K562 (cell line): Measurements from ENCODE around the gene SHISA7. TPM values are rescaled to one million over a fixed set of nuclear protein-coding genes. Genes with fewer than 3 reads are reported as not detected.

Source experiments
- BMI1 ChIP-seq: fragments of 150-350 bp; IDR thresholded peaks from 2 replicates; pipeline ENCODE4 v1.6.1; 2014; ENCODE audit warnings: low read length
- CHD1 ChIP-seq: fragments of 200-600 bp; sonication (generic); IDR thresholded peaks from one replicate; pipeline ENCODE4 v1.6.1; 2012; ENCODE audit warnings: mild to moderate bottlenecking, moderate library complexity, low read length, inconsistent platforms
- CHD4 ChIP-seq: fragments of 200-600 bp; sonication (generic); IDR thresholded peaks from 3 replicates; pipeline ENCODE4 v1.6.1; 2012; ENCODE audit warnings: low read depth, mild to moderate bottlenecking, mixed read lengths, low read length, inconsistent platforms; ENCODE audit not compliant: insufficient read depth, insufficient replicate concordance, poor library complexity, severe bottlenecking
- FOXA1 ChIP-seq: fragments of 450-650 bp; IDR thresholded peaks from 2 replicates; pipeline ENCODE4 v1.6.1; 2016; ENCODE audit warnings: mild to moderate bottlenecking, borderline replicate concordance
- FOXK2 ChIP-seq, 2 experiments: fragments of 450-650 bp; IDR thresholded peaks in 1 of 2; conservative IDR thresholded peaks in 1 of 2; 2 replicates each; pipeline ENCODE4 v1.6.1; 2016; ENCODE audit warnings: low read depth in 2 of 2, mild to moderate bottlenecking in 1 of 2
- GATAD2B ChIP-seq: fragments of 450-650 bp; IDR thresholded peaks from 2 replicates; pipeline ENCODE4 v1.6.1; 2017; ENCODE audit warnings: mild to moderate bottlenecking, borderline replicate concordance
- HDAC2 ChIP-seq: fragments of 450-650 bp; IDR thresholded peaks from 2 replicates; pipeline ENCODE4 v1.6.1; 2016; ENCODE audit warnings: mild to moderate bottlenecking
- HNRNPL ChIP-seq: fragments of 200-400 bp; formaldehyde crosslinking; IDR thresholded peaks from 2 replicates; pipeline ENCODE4 v1.6.1; 2017; ENCODE audit warnings: low read depth, mild to moderate bottlenecking, low read length
- KLF10 ChIP-seq: fragments of 250-450 bp; sonication (Bioruptor Pico); IDR thresholded peaks from 2 replicates; pipeline ENCODE4 v1.6.1; 2021; ENCODE audit warnings: matching md5 sums
- MXI1 ChIP-seq: IDR thresholded peaks from 2 replicates; pipeline ENCODE4 v1.6.1; 2011; ENCODE audit warnings: low read depth, mild to moderate bottlenecking, improper control_type of control experiment, low read length
- RAD51 ChIP-seq: fragments of 450-650 bp; IDR thresholded peaks from 2 replicates; pipeline ENCODE4 v1.7.1; 2016; ENCODE audit warnings: low read depth, mild to moderate bottlenecking, borderline replicate concordance
- SMAD3 ChIP-seq: fragments of 450-650 bp; formaldehyde crosslinking; conservative IDR thresholded peaks from 2 replicates; pipeline ENCODE4 v1.4.0; 2020; ENCODE audit warnings: mild to moderate bottlenecking
- STAT5B ChIP-seq: fragments of 250-450 bp; sonication (Bioruptor Pico); IDR thresholded peaks from 2 replicates; pipeline ENCODE4 v1.8.0; 2021; ENCODE audit warnings: mild to moderate bottlenecking, inconsistent platforms
- TAF9B ChIP-seq: fragments of 450-650 bp; IDR thresholded peaks from 2 replicates; pipeline ENCODE4 v1.6.1; 2018; ENCODE audit warnings: mild to moderate bottlenecking; ENCODE audit not compliant: partially characterized antibody
- TEAD4 ChIP-seq, 2 experiments: sonication (generic) in 1 of 2; formaldehyde crosslinking in 1 of 2; IDR thresholded peaks; 2 replicates each; pipeline versions ENCODE4 v1.6.1 to v1.8.0; 2012 to 2022; ENCODE audit warnings: borderline replicate concordance in 1 of 2, inconsistent platforms in 1 of 2, low read length in 1 of 2, mild to moderate bottlenecking in 1 of 2, missing genetic modification reagents in 1 of 2
- ZC3H4 ChIP-seq: sonication (generic); formaldehyde crosslinking; IDR thresholded peaks from 2 replicates; pipeline ENCODE4 v1.9.0; 2021; ENCODE audit warnings: missing genetic modification reagents, borderline replicate concordance
- ZFP36 ChIP-seq: fragments of 150-350 bp; IDR thresholded peaks from 2 replicates; pipeline ENCODE4 v1.6.1; 2018; ENCODE audit warnings: low read length, low read depth; ENCODE audit not compliant: partially characterized antibody
- ZNF174 ChIP-seq: fragments of 250-450 bp; sonication (Bioruptor Pico); IDR thresholded peaks from 2 replicates; pipeline ENCODE4 v1.4.0; 2020; ENCODE audit warnings: mild to moderate bottlenecking
- ZNF263 ChIP-seq: sonication (generic); formaldehyde crosslinking; IDR thresholded peaks from 2 replicates; pipeline ENCODE4 v1.8.0; 2022; ENCODE audit warnings: mild to moderate bottlenecking, missing genetic modification reagents, borderline replicate concordance
- ZNF668 ChIP-seq: fragments of 250-450 bp; sonication (Bioruptor Pico); IDR thresholded peaks from 2 replicates; pipeline ENCODE4 v1.8.0; 2022; ENCODE audit warnings: mild to moderate bottlenecking, inconsistent platforms
- polyA plus RNA-seq, 8 experiments: library from polyadenylated mRNA; depleted of rRNA in 4 of 8; stranded (reverse) in 5 of 8; unstranded in 3 of 8; fragments of >200 nt; fragmentation: Nextera tagmentation in 2 of 8; fragmentation: Illumina TruSeq in 1 of 8; extraction: Ambion mirVana in 2 of 8; extraction: Trizol in 1 of 8; gene quantifications; 2 replicates each; pipeline versions ENCODE4 v1.2.1 to v1.2.3, GENCODE V29; 2011 to 2014; ENCODE audit warnings: inconsistent platforms in 1 of 8, missing spikeins in 1 of 8
- total RNA-seq, 7 experiments: library from RNA; depleted of rRNA in 6 of 7; stranded (reverse); fragments of >200 nt in 6 of 7; fragmentation: Illumina TruSeq in 2 of 7; extraction: Trizol in 2 of 7; gene quantifications; 2 replicates each; pipeline versions ENCODE4 v1.2.1 to v1.2.3, GENCODE V29; 2011 to 2021; ENCODE audit warnings: low replicate concordance in 1 of 7
- TF ChIP-seq, protein P1 (sequence below): fragments of 450-650 bp; IDR thresholded peaks from 2 replicates; pipeline ENCODE4 v1.6.1; 2016; ENCODE audit warnings: missing biosample characterization, missing genetic modification characterization
- TF ChIP-seq, protein P2 (sequence below), 2 experiments: fragments of 450-650 bp in 1 of 2; sonication (generic) in 1 of 2; formaldehyde crosslinking; conservative IDR thresholded peaks; 2 replicates each; pipeline versions ENCODE4 v1.4.0 to v1.8.1; 2020 to 2022; ENCODE audit warnings: mild to moderate bottlenecking in 1 of 2, missing genetic modification reagents in 1 of 2
- TF ChIP-seq, protein P3 (sequence below): fragments of 250-450 bp; sonication (Bioruptor Pico); IDR thresholded peaks from 2 replicates; pipeline ENCODE4 v1.8.0; 2022; ENCODE audit warnings: moderate library complexity, mild to moderate bottlenecking, inconsistent platforms
- TF ChIP-seq, protein P4 (sequence below): fragments of 450-650 bp; IDR thresholded peaks from 2 replicates; pipeline ENCODE4 v1.6.1; 2014; ENCODE audit warnings: low read depth, mild to moderate bottlenecking, moderate library complexity, borderline replicate concordance
- TF ChIP-seq, protein P5 (sequence below): fragments of 450-650 bp; formaldehyde crosslinking; IDR thresholded peaks from 2 replicates; pipeline ENCODE4 v1.4.0; 2020; ENCODE audit warnings: mild to moderate bottlenecking

The SHISA7 gene
- total and polyA plus RNA-seq, 9 of the 15 experiments (the other 6 are each of a cell fraction or from before 2014, with no cell fraction given), result 0.01 to 0.40 (median 0.07) TPM

DNA sequence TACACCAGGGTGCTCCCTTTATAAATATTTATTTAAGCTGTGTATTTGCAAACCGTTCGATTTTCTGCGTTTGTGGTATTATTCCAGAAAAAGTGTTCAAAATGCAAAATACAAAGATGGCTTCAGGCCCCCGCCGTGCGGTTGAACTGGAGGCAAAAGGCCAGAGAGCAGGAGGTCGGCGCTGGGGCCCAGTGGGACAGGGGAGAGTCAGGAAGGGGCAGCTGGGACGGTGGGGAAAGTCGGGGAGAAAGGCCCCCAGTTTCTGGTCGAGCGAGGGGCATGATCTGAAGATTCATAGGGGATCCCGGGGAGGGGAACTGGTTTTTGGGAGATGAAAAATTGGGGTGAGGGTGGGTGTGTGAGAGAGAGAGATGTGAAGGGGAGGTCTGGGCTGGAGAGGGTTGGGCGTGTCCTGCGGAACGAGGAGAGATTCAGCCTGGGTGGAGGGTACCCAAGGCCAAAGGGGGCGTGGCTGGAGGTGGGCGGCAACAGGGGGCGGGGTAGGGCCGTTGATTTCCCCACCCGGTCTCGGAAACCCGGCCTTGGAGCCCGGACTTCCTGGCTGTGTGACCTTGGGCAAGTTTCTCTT lies 17.7 kb upstream of the SHISA7 start (continued):
- TF ChIP-seq CHD1 (peak; percentile 5), TEAD4 (IDR thresholded peaks at IDR 0.05; ENCODE audit: low read length) (no peak), TEAD4 (CRISPR knock-in tag; IDR thresholded peaks at IDR 0.05; ENCODE audit: borderline replicate concordance) (no peak), ZFP36 (peak; percentile 97), ZNF263 (no peak), CHD4 (no peak), GATAD2B (no peak), ZNF174 (CRISPR knock-in tag) (no peak), HNRNPL (no peak), FOXA1 (no peak), BMI1 (no peak), TAF9B (no peak), ZC3H4 (CRISPR knock-in tag) (no peak), MXI1 (no peak), SMAD3 (CRISPR knock-in tag) (no peak), KLF10 (CRISPR knock-in tag) (no peak), STAT5B (no peak), FOXK2 (conservative IDR thresholded peaks at IDR 0.05 in 1 of 2, IDR thresholded peaks at IDR 0.05 in 1 of 2; ENCODE audit: low read depth in 2 of 2) (peak in 1 of 2 experiments; percentile 11; a peak in 3 of 4 replicates), HDAC2 (no peak), RAD51 (no peak), ZNF668 (CRISPR knock-in tag) (no peak)
- TF ChIP-seq, protein P1, sequence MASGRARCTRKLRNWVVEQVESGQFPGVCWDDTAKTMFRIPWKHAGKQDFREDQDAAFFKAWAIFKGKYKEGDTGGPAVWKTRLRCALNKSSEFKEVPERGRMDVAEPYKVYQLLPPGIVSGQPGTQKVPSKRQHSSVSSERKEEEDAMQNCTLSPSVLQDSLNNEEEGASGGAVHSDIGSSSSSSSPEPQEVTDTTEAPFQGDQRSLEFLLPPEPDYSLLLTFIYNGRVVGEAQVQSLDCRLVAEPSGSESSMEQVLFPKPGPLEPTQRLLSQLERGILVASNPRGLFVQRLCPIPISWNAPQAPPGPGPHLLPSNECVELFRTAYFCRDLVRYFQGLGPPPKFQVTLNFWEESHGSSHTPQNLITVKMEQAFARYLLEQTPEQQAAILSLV (tag), result no peak
- TF ChIP-seq, protein P2, sequence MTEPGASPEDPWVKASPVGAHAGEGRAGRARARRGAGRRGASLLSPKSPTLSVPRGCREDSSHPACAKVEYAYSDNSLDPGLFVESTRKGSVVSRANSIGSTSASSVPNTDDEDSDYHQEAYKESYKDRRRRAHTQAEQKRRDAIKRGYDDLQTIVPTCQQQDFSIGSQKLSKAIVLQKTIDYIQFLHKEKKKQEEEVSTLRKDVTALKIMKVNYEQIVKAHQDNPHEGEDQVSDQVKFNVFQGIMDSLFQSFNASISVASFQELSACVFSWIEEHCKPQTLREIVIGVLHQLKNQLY (CRISPR knock-in tag; conservative IDR thresholded peaks at IDR 0.05), result no peak
- TF ChIP-seq, protein P3, sequence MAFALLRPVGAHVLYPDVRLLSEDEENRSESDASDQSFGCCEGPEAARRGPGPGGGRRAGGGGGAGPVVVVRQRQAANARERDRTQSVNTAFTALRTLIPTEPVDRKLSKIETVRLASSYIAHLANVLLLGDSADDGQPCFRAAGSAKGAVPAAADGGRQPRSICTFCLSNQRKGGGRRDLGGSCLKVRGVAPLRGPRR, result no peak
- TF ChIP-seq, protein P4, sequence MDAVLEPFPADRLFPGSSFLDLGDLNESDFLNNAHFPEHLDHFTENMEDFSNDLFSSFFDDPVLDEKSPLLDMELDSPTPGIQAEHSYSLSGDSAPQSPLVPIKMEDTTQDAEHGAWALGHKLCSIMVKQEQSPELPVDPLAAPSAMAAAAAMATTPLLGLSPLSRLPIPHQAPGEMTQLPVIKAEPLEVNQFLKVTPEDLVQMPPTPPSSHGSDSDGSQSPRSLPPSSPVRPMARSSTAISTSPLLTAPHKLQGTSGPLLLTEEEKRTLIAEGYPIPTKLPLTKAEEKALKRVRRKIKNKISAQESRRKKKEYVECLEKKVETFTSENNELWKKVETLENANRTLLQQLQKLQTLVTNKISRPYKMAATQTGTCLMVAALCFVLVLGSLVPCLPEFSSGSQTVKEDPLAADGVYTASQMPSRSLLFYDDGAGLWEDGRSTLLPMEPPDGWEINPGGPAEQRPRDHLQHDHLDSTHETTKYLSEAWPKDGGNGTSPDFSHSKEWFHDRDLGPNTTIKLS, result no peak
- TF ChIP-seq, protein P5, sequence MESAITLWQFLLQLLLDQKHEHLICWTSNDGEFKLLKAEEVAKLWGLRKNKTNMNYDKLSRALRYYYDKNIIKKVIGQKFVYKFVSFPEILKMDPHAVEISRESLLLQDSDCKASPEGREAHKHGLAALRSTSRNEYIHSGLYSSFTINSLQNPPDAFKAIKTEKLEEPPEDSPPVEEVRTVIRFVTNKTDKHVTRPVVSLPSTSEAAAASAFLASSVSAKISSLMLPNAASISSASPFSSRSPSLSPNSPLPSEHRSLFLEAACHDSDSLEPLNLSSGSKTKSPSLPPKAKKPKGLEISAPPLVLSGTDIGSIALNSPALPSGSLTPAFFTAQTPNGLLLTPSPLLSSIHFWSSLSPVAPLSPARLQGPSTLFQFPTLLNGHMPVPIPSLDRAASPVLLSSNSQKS (CRISPR knock-in tag), result no peak
